Measurements from ENCODE around the gene CCDC134. TPM values are rescaled to one million over a fixed set of nuclear protein-coding genes. Genes with fewer than 3 reads are reported as not detected.
"Not testable (repeated sequence)": the region's sequence is repeated elsewhere in the genome, so short reads cannot be mapped to it uniquely, and the experiment has no call there.

CCDC134 gene
- total RNA-seq, 1 donor from 2014 or later: 16.5 TPM

DNA sequence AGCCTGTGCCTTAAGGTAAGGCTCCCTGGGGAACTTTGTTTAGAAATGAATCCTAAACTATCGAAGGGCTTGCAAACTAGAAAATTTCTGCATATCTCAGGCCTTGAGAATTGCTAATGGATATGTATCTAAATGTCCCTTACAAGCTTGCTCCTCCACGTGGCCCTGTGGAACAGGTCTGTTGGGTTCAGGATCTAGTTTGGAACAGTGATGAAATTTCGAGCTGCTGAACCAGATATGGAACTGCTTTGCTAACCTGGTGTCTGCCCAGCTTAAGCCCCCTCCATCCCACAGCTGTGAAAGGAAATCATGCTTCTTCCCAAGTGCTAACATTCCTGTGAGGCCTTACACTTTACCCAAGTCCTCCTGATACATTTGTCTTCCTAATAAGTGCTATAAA lies 44.0 kb downstream of the CCDC134 start:
- peak; percentile 50 for DNase-seq

DNA sequence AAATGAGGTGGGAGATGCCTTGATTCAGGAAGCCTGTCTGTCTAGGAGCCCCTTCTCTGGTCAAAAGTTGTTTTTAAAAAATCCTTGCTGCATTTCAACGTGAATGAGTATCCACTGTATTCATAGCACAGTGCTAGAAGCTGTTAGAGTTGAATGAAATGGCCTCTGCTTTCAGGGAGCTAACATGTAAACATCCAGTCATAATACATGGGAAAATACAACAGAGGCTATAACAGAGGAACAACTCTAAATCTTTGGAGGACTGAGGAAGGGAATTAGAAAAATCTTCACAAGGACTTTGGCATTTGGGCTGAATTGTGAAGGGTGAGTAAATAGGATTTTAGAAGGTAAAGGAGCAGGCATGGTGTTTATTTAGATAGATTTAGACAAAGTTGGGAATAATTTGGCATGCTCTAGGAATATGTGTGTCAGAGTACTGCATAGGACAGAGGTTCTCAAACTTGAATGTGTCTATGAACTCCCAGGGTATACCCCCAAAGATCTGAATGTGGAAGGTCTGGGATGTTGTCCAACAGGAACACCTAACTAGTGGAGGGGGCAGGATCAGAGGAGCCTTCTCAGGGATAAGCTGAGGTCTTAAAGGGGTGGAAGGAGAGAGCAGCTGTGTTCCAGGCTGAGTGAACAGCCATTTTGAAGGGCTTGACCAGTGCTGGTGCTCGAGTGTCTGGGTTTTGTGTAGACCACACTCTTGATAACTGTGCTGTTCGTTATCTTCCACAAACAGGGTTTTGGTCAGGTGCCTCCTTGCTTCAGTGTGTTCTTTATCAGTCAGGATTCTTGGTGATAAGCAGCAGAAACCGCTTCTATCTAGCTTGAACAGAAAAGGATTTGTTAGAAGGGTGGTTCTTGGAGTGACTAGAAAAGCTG lies 45.1 kb downstream of the CCDC134 start:
- DNase-seq: no peak

DNA sequence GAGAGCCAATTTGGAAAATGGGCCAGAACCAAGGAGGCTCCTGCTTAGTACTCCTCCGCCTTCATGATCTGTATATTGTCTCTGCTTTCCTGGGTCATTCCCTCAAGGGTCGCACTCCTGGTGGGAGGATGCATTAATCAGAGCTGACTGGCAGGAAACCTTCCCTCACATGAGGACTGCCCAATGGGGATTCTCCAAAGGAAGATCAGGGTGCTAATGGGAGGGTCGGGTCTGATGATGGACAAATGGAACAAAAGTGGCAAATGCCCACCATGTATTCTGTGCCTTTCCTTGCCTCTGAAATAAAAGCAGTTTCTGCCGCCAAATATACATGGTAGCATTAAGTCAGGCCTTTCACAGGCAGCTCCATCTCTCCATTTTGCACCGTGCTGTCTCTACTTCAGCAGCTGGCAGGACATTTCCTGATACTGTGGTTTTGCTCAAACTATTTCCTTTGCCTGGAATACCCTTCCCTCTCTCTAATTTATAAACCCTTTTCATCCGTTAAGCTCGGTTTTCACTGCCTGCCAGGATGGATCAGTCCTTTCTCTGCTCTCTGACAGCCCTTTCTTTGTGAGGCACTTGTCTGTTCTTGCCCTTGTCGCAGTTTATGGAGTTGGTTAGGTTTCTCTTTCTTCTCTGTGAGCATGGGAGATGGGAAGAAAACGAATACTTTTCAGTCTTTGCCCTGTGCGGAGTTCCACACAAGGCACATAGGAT lies 45.9 kb downstream of the CCDC134 start:
- no peak for DNase-seq

DNA sequence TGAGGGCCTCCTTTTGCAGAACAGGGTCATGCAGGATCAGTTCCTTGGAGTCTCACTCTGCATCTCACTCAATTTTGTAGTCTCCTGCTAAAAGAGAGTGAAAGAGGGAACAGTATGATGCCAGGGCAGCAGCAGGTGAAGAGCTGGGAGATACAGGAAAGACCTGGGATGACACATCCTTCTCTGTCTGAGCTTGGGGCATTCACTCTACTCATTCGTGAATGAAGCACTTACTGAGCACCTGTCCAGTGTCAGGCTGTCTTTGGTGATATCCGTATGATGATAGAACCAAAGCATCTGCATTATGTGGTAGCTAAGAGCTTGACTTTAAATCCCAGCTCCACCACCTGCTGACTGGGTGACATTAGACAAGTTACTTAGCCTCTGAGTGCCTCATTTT lies 46.8 kb downstream of the CCDC134 start:
- peak; percentile 38 for DNase-seq

DNA sequence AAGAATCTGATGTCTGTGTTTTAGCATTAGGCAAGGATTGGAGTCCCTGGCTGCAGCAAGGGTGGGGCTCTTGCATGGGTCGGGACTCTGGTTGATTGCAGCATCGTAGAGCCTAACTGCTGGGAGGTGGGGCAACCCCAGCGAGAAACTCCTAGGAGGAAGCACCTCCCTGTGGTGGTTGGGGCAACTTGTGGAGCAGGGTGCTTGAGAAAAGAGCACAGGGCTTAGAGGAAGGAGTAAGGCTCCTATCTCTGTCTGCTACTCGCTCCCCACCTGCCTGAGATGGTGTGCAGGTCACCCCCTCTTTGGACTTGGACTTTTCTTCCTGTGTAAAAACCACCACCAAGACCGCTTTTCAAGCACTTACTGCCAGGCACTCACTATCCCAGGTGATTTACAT lies 48.0 kb downstream of the CCDC134 start:
- DNase-seq: no peak

DNA sequence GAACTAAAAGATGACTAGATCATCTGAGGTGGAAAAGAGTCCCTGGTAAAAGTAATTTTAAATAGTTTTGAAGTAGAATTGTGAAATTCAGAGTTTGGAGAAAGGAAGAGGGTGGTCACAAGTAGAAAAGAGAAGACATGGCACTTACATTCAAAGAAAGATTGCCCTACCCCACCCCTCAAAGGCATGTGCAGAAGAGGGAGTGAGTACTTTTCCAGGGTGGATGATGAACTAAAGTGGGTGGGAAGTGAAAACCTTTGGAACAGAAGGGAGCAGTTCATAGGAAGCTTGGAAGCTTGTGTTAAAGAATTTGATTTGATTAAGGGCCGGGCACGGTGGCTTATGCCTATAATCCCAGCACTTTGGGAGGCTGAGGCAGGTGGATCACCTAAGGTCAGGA lies 56.0 kb downstream of the CCDC134 start:
- no peak for DNase-seq

DNA sequence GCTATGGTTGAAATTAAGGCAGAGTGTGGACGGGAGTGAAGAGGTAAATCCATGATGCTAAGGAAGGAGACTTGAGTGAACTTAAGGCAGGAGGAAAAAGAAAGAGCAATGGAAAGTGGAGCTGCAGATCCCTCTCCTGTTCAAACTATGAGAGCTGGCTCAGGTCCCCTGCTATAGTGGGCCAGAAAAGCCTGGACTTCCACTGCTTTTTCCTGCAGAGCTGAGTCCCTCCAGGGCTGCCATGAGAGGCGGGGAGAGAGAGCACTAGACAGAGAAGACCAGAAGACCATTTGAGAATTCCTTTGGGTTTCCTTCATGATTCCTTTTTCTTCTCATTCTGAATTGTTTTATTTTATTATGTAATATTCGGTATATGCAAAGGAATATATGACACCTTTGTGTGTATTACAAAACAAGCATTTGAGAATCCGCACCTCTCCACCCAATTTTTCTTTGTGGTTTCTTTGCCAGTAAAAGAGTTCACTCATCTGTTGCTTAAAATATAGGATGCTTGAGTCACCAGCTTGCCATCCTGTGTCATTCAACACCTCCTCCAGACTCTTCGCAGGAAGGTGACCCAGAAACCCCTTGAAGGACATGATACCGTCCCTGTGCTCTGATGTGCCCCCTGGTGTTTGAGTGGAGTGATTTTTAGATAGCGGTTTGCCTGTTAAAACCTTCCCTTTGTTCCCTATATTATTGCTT lies 56.8 kb downstream of the CCDC134 start:
- peak; percentile 58 for DNase-seq

DNA sequence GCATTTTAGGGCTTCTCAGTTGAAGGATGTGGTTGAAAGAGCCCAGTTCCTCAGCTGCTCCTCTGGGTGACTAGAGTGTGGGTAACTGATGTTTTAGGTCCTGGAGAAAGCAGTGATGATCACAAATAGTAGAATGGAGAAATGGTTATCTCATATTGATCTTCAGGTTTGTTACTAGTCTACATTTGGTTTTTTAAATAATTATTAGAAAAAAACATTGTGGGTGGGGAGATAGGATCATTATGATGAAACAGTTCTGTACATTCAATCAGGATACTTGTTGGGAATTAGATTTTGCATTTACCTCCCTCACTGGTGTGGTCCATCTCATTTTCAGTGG lies 57.4 kb downstream of the CCDC134 start:
- DNase-seq: no peak

DNA sequence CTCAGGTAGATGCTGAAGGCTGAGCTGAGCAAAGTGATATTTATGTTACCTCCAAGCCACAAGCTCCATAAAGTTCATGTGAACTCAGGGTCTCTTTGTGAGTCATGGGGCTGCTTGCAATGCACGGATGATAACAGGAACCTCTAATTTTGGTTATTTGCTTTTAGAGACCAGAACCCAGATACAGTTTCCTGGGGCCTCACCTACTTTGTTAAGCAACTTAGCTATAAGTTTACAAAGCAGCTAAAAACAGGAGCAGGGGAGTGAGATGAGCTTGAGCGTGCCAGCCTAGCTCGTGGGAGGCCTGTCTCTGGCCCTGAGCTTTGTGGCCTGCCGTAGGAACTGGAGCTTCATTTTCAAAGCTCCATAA lies 61.7 kb downstream of the CCDC134 start:
- DNase-seq: no peak

DNA sequence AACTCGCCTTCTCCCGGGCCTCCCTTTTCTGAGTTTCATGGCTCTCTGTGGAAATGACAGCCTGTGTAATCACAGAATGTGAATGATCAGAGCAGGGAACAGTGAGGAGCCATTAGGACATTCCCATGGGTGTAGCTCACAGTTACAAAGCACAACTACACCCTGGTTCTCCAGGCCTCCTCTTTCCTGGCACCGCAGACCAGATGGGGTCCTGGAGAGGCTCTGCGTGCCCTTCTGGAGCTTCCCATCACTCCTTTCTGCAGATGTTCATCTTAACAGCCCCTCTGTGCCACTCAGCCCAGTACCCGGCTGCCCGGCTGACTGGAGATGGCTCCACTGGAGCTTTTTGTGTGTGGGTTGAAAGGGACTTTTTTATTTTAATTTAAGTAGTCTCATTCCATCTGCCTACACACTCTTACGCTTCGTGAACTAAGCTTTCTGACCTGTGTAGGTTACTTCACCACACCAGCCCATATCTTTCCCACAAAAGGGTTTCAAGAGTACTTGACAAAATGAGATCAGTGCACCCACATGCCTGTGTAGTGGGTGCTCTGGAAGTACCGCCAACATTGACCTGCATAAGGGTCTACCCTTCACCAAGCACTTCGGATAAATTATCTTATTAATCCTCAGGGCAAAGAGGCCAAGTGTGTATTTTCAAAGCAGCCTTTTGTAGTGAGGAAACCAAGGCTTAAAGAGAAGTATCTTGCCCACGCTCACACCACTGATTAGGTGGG lies 62.2 kb downstream of the CCDC134 start:
- no peak for DNase-seq

DNA sequence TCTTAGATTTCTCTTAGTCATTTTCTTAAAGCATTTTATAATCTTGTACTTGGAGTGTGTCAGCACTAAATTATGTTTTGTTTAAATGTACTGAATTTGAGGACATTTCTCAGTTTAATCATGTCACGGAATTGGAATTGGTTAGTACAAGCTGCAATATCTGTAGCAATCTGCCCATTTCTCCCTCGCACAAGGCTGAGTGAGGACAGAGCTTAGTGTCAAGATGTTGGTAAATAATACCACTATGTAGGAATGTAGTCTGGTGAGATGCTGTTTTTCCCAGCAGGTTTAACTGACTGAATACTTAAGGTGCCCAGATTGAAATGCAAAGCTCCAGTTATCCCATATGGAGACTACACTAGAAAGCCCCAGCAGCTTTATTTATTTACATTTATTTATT lies 63.0 kb downstream of the CCDC134 start:
- no peak for DNase-seq

DNA sequence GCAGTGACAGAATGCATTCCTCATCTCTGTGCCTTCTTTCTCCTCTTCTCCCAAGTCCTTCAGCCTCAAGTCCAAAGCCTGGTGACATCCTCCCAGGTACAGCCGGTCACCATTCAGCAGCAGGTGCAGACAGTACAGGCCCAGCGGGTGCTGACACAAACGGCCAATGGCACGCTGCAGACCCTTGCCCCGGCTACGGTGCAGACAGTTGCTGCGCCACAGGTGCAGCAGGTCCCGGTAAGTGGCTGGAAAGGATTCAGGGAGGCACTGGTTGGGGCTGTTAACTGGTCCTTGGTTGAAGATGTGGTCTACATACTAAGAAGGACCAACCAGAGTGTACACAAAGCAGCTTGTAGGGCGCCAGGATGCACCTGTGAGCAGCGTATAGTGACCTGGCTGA lies 68.1 kb downstream of the CCDC134 start:
- no peak for DNase-seq

DNA sequence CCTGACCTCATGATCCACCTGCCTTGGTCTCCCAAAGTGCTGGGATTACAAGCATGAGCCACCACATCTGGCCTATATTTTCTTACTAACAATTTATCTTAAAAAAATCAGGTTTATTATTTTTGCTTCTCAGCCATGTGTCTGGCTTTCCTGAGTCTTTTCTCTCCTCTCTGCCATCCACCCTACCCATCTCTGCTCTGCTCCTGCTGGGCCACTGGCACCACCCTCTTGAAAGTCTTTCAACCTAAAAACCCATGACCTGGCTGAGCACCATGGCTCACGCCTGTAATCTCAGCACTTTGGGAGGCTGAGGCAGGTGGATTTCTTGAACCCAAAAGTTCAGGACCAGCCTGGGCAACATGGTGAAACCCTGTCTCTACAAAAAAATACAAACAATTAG lies 69.6 kb downstream of the CCDC134 start:
- not testable (repeated sequence) for DNase-seq

DNA sequence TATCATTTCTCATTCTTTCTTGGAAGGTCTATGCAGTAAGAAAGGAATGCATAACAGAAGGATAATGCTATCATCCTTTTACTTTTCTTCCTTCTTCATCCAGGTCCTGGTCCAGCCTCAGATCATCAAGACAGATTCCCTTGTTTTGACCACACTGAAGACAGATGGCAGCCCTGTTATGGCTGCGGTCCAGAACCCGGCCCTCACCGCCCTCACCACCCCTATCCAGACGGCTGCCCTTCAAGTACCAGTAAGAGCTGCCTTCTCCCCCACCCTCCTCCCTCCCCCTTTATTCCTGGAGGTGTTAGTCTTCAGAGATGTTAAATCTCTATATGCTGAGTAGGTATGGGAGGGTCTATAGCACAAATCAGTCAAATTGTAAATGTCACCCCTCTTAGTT lies 70.3 kb downstream of the CCDC134 start:
- no peak for DNase-seq

DNA sequence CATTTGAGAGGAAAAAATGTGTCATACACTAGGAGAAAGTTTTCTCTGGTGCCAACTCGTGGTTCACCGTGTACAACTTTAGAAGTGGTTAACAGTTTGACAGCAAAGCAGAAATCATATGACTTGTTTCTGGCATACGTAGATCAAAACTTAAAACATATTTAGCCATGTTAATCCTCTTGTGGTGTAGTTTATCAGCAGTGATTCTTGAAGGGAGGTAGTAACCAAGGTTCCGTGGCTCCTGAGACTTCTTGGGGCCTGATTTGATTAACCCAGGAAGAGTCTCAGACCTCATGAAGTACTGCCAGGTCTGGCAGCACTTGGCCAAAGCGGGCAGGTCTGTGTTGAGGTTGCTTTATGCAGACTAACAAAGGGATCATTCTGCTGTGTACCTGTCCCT lies 72.9 kb downstream of the CCDC134 start:
- DNase-seq: no peak

DNA sequence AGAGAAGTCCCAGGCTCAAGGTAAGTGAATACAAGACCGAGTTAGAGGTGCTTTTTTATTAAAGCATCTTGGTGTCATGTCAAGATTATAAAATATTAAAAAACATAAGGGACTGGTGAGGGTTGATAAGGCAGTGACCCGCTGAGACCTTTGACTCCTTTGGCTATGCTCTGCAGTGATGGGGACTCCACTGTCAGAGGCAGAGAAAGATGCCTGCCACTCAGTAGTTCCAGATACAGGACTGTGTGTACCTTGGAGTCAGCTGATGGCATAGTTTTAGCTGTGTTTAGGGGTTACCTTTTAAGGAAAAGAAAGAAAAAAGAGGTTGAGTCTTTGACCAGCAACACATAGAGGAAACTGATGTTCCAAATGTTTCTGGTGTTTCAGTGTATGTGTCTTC lies 73.6 kb downstream of the CCDC134 start:
- DNase-seq: no peak

DNA sequence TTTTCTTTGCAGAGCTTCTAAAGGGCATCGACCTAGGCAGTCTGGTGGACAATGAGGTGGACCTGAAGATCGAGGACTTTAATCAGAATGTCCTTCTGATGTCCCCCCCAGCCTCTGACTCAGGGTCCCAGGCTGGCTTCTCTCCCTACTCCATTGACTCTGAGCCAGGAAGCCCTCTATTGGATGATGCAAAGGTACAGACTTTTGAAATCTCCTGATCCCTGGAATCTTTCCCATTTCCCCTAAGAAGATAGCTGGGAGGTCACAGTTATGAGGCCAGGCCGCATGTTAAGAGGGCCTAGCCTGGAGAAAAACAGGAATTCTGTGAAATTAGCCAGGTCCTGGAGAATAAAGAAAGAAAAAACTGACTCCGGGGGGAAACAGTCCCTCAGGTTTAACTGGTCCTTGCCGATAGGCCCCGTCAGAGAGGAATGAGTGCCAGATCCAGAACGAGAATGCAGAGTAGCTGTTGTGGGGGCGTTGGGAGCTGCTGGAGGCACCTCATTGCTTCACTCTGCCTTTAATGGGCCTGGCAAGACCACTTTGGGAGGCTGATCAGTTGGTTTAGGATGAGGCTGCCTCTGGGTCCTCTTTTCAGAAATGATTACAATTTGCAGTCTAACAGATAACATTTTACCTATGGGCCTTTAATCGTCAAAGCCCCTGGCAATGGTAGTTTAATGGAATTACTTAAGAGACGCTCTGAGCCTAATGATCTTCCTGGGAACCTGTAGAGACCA lies 75.2 kb downstream of the CCDC134 start:
- DNase-seq: no peak

Measured in tongue (tissue), 2 donors.